Keratinocyte (primary cell): ENCODE data around the gene PLK4. TPM values are rescaled to one million over a fixed set of nuclear protein-coding genes. Genes with fewer than 3 reads are reported as not detected.

Experiments
- DNase-seq: peaks from one replicate; pipeline ENCODE4 v3.0.0-alpha.2; 2011; ENCODE audit warnings: low read depth, missing footprints, low spot score
- FAIRE-seq: peaks from 2 replicates; lab custom pipeline; 2011; peaks lifted over from hg19 to GRCh38; lab: Jason Lieb, UNC
- H2AFZ ChIP-seq: 2 replicates; pipeline ENCODE4 v1.6.0; 2012; ENCODE audit warnings: low read length, control low read depth, inconsistent platforms; ENCODE audit not compliant: control insufficient read depth
- H3K27ac ChIP-seq: 2 replicates; pipeline ENCODE4 v1.5.1; 2011; ENCODE audit warnings: low read length; ENCODE audit not compliant: control insufficient read depth, insufficient read depth
- H3K27me3 ChIP-seq: 3 replicates; pipeline ENCODE4 v1.6.0; 2011; ENCODE audit warnings: low read length; ENCODE audit not compliant: control insufficient read depth, insufficient read depth; ENCODE audit errors: extremely low read depth
- H3K36me3 ChIP-seq, 2 experiments: 2 replicates in 1 of 2; 3 replicates in 1 of 2; pipeline ENCODE4 v1.5.1; 2011; ENCODE audit warnings: low read length in 2 of 2, mild to moderate bottlenecking in 1 of 2; ENCODE audit not compliant: control insufficient read depth in 2 of 2, insufficient read depth in 2 of 2; ENCODE audit errors: extremely low read depth in 1 of 2
- H3K4me1 ChIP-seq: 3 replicates; pipeline ENCODE4 v1.5.1; 2011; ENCODE audit warnings: low read length; ENCODE audit not compliant: control insufficient read depth, insufficient read depth; ENCODE audit errors: extremely low read depth
- H3K4me2 ChIP-seq: 3 replicates; pipeline ENCODE4 v1.6.0; 2011; ENCODE audit warnings: low read depth, low read length; ENCODE audit not compliant: control insufficient read depth, insufficient read depth; ENCODE audit errors: extremely low read depth
- H3K4me3 ChIP-seq, 3 experiments: fragments of 200-600 bp in 1 of 3; sonication (generic) in 1 of 3; 2 replicates in 2 of 3; 3 replicates in 1 of 3; pipeline ENCODE4 v1.5.1; 2011 to 2016; ENCODE audit warnings: low read length in 3 of 3, mild to moderate bottlenecking in 3 of 3, control low read depth in 2 of 3, inconsistent platforms in 1 of 3, low read depth in 1 of 3, mixed read lengths in 1 of 3, mixed run types in 1 of 3, moderate library complexity in 1 of 3; ENCODE audit not compliant: control insufficient read depth in 2 of 3, insufficient read depth in 2 of 3; ENCODE audit errors: extremely low read depth in 1 of 3
- H3K79me2 ChIP-seq: 2 replicates; pipeline ENCODE4 v1.6.0; 2012; ENCODE audit warnings: low read length; ENCODE audit not compliant: control insufficient read depth, insufficient read depth
- H3K9ac ChIP-seq: 3 replicates; pipeline ENCODE4 v1.6.0; 2011; ENCODE audit warnings: low read length; ENCODE audit not compliant: control insufficient read depth, insufficient read depth; ENCODE audit errors: extremely low read depth
- H3K9me1 ChIP-seq: 3 replicates; pipeline ENCODE4 v1.6.0; 2011; ENCODE audit warnings: low read length; ENCODE audit not compliant: control insufficient read depth, insufficient read depth; ENCODE audit errors: extremely low read depth
- H3K9me3 ChIP-seq: 2 replicates; pipeline ENCODE4 v1.5.1; 2012; ENCODE audit warnings: low read depth, low read length; ENCODE audit not compliant: control insufficient read depth
- H4K20me1 ChIP-seq: 3 replicates; pipeline ENCODE4 v1.6.0; 2011; ENCODE audit warnings: low read length; ENCODE audit not compliant: control insufficient read depth, insufficient read depth; ENCODE audit errors: extremely low read depth
- EZH2 ChIP-seq: IDR thresholded peaks from one replicate; pipeline ENCODE4 v1.6.1; 2012; ENCODE audit warnings: inconsistent platforms, mild to moderate bottlenecking, low read length, moderate library complexity
- dilution Hi-C: fragments of 300-500 bp; cut with MboI; formaldehyde crosslinking; loops from one replicate; pipeline ENCODE4 v1.7.0; 2020; ENCODE audit warnings: low sequenced_read_pairs; ENCODE audit not compliant: extremely low pct_ligation_motif_present
- polyA plus RNA-seq, 5 experiments: library from polyadenylated mRNA; depleted of rRNA in 3 of 5; stranded (reverse) in 3 of 5; stranded (forward) in 1 of 5; unstranded in 1 of 5; fragments of >200 nt; gene quantifications; 1 replicate in 1 of 5; 2 replicates in 3 of 5; 3 replicates in 1 of 5; pipeline versions ENCODE4 v1.2.1 to v1.2.3, GENCODE V29; 2011 to 2012; ENCODE audit warnings: missing spikeins in 2 of 5, low read depth in 1 of 5, low replicate concordance in 1 of 5
- TF ChIP-seq, protein P1 (sequence below), 3 experiments: IDR thresholded peaks in 1 of 3; conservative IDR thresholded peaks in 1 of 3; optimal IDR thresholded peaks in 1 of 3; 2 replicates in 2 of 3; 3 replicates in 1 of 3; pipeline versions ENCODE3 to v1.5.1; 2011; ENCODE audit warnings: low read length in 3 of 3, mild to moderate bottlenecking in 3 of 3, moderate library complexity in 2 of 3, control low read depth in 1 of 3, inconsistent platforms in 1 of 3; ENCODE audit not compliant: insufficient read depth in 2 of 3; ENCODE audit errors: extremely low read depth in 1 of 3

Gene PLK4
- polyA plus RNA-seq, 1 donor (not counting 4 experiments of a cell fraction or from before 2014, with no cell fraction given): 21.4 TPM

DNA sequence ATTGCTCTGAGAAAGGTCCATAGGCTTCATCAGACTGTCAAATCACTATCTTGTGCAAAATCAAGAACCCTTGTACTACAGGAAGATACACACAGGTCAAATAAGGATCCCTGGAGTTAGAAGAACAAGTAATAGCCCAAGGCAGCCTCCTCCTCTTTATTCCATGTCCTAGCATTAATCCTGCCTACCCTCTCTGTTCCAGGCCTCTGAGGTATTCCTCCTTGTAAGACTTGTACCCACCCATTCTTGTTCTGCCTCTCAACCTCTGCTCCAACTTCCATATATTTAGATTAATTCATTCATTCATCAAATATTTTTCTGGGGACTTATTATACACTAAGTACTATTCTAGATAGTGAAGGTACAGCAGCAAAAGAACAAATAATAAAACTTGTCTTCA is 10.4 kb upstream of the PLK4 start:
- Histone ChIP-seq H3K27me3 (no peaks in the 10 kb centered on the region), H3K9me3 (no peaks in the 10 kb centered on the region), H3K4me3 (no peak overlapping the region), H3K4me1 (peaks cover 12% of the 10 kb centered on the region), H3K4me2 (peak overlapping the region; percentile 15), H3K9ac (no peak overlapping the region), H3K27ac (no peak overlapping the region), H3K36me3 (no peaks in the 10 kb centered on the region), H3K9me1 (peaks cover 2% of the 10 kb centered on the region), H4K20me1 (no peaks in the 10 kb centered on the region), H2AFZ (no peak overlapping the region), H3K79me2 (peaks cover 2% of the 10 kb centered on the region)
- FAIRE-seq (no peak), DNase-seq (no peak)
- dilution Hi-C loops: no loop called here
- no peak for TF ChIP-seq EZH2

DNA sequence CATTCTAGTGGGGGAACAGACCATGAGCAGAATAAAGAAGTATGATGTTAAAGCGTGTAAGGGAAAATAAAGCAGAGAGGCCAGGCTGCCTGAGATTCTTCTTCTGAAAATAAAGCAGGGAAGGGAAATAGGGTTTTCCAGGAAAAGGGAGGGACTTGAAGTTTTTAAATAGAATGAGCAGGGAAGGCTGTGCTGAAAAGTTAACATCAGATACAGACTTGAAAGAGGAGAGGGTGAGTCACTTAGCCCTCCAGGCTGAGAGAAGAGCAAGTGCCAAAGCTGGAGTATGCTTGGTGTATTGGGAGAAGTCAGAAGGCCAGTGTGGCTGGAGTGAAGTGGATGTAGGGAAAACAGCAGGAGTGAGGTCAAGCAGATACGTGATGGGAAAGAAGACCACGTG is 10.0 kb upstream of the PLK4 start:
- Histone ChIP-seq H4K20me1 (no peaks in the 10 kb centered on the region), H3K27me3 (no peaks in the 10 kb centered on the region), H3K4me2 (peak overlapping the region; percentile 15), H3K27ac (no peak overlapping the region), H3K4me1 (peaks cover 12% of the 10 kb centered on the region), H2AFZ (peak overlapping the region; percentile 44), H3K79me2 (peaks cover 2% of the 10 kb centered on the region), H3K9me1 (peaks cover 2% of the 10 kb centered on the region), H3K9me3 (no peaks in the 10 kb centered on the region), H3K36me3 (no peaks in the 10 kb centered on the region), H3K4me3 (no peak overlapping the region), H3K9ac (no peak overlapping the region)
- DNase-seq (peak; percentile 40), FAIRE-seq (peak; percentile 95)
- dilution Hi-C loops: no loop called here
- TF ChIP-seq EZH2: no peak
- TF ChIP-seq, protein P1, sequence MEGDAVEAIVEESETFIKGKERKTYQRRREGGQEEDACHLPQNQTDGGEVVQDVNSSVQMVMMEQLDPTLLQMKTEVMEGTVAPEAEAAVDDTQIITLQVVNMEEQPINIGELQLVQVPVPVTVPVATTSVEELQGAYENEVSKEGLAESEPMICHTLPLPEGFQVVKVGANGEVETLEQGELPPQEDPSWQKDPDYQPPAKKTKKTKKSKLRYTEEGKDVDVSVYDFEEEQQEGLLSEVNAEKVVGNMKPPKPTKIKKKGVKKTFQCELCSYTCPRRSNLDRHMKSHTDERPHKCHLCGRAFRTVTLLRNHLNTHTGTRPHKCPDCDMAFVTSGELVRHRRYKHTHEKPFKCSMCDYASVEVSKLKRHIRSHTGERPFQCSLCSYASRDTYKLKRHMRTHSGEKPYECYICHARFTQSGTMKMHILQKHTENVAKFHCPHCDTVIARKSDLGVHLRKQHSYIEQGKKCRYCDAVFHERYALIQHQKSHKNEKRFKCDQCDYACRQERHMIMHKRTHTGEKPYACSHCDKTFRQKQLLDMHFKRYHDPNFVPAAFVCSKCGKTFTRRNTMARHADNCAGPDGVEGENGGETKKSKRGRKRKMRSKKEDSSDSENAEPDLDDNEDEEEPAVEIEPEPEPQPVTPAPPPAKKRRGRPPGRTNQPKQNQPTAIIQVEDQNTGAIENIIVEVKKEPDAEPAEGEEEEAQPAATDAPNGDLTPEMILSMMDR (optimal IDR thresholded peaks at IDR 0.05 in 1 of 3, IDR thresholded peaks at IDR 0.05 in 1 of 3, conservative IDR thresholded peaks at IDR 0.05 in 1 of 3; ENCODE audit: extremely low read depth in 1 of 3, insufficient read depth in 2 of 3, low read length in 3 of 3): no peak

DNA sequence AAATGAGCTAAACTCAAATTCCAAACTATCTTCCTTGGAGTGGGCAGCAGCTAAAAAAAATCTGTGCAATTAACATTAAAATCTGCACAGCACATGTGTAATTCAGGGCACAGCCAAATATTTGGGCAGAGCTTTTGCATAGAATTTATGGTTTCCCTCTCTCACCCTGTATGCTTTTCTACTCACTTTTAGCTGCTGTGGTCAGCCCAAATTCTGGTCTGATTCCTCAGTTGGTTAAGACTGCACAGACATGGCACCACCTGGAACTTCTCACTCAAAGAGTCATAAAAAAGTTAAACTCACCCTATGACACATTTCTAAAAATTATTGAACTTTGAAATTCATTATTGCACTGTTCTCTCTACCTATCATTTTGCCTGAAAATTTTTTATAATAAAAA is 4.9 kb upstream of the PLK4 start:
- TF ChIP-seq EZH2: no peak
- TF ChIP-seq, protein P1 (optimal IDR thresholded peaks at IDR 0.05 in 1 of 3, IDR thresholded peaks at IDR 0.05 in 1 of 3, conservative IDR thresholded peaks at IDR 0.05 in 1 of 3; ENCODE audit: extremely low read depth in 1 of 3, insufficient read depth in 2 of 3, low read length in 3 of 3): no peak
- no peak overlapping the region for H3K27ac ChIP-seq
- H3K9me1 ChIP-seq: peaks cover 2% of the 10 kb centered on the region
- H3K79me2 ChIP-seq: peaks cover 5% of the 10 kb centered on the region
- DNase-seq (no peak), FAIRE-seq (no peak)
- no peak overlapping the region for H3K9ac ChIP-seq
- no peaks in the 10 kb centered on the region for H3K36me3 ChIP-seq
- dilution Hi-C loops: no loop called here
- H4K20me1 ChIP-seq: no peaks in the 10 kb centered on the region
- peaks cover 5% of the 10 kb centered on the region for H3K4me1 ChIP-seq
- no peaks in the 10 kb centered on the region for H3K27me3 ChIP-seq
- no peaks in the 10 kb centered on the region for H3K9me3 ChIP-seq
- H3K4me3 ChIP-seq: no peak overlapping the region
- H2AFZ ChIP-seq: no peak overlapping the region
- no peak overlapping the region for H3K4me2 ChIP-seq
